Liver (tissue), 9 donors: ENCODE results near the gene KRTDAP. TPM values are rescaled to one million over a fixed set of nuclear protein-coding genes. Genes with fewer than 3 reads are reported as not detected.

Experiments used
- DNase-seq: peaks from one replicate; pipeline ENCODE4 v3.0.0-alpha.2; 2017; ENCODE audit warnings: low spot score
- H3K27ac ChIP-seq, 2 donors: one replicate each; pipeline ENCODE4 v1.7.0; 2013; ENCODE audit warnings: inconsistent platforms in 2 of 2, low read length in 2 of 2, control low read depth in 1 of 2, low read depth in 1 of 2, mild to moderate bottlenecking in 1 of 2
- H3K27me3 ChIP-seq, 4 donors: one replicate each; pipeline versions ENCODE4 v1.6.1 to v1.7.0; 2013; ENCODE audit warnings: low read length in 3 of 4, inconsistent platforms in 1 of 4, mild to moderate bottlenecking in 1 of 4, moderate library complexity in 1 of 4; ENCODE audit not compliant: control insufficient read depth in 4 of 4, insufficient read depth in 4 of 4
- H3K36me3 ChIP-seq, 4 donors: one replicate each; pipeline versions ENCODE4 v1.6.1 to v1.7.0; 2013; ENCODE audit warnings: low read length in 3 of 4, mild to moderate bottlenecking in 3 of 4, low read depth in 1 of 4, moderate library complexity in 1 of 4; ENCODE audit not compliant: control insufficient read depth in 4 of 4, insufficient read depth in 3 of 4
- H3K4me1 ChIP-seq, 4 donors: one replicate each; pipeline versions ENCODE4 v1.6.1 to v1.7.0; 2013; ENCODE audit warnings: low read length in 3 of 4, mild to moderate bottlenecking in 3 of 4, moderate library complexity in 1 of 4; ENCODE audit not compliant: control insufficient read depth in 4 of 4, insufficient read depth in 4 of 4
- H3K4me3 ChIP-seq, 3 donors: one replicate each; pipeline versions ENCODE4 v1.6.1 to v1.7.0; 2013; ENCODE audit warnings: low read length in 3 of 3, control low read depth in 1 of 3, low read depth in 1 of 3, mild to moderate bottlenecking in 1 of 3
- H3K9ac ChIP-seq, 2 donors: one replicate each; pipeline ENCODE4 v1.7.0; 2013; ENCODE audit warnings: low read length in 2 of 2, mild to moderate bottlenecking in 2 of 2, moderate library complexity in 2 of 2, control low read depth in 1 of 2, low read depth in 1 of 2
- H3K9me3 ChIP-seq, 4 donors: one replicate each; pipeline versions ENCODE4 v1.6.1 to v1.7.0; 2013; ENCODE audit warnings: low read length in 3 of 4; ENCODE audit not compliant: control insufficient read depth in 4 of 4
- EGR1 ChIP-seq, 2 donors: IDR thresholded peaks; 2 replicates each; pipeline ENCODE4 v1.6.1; 2016 to 2018; ENCODE audit warnings: antibody characterized with exemption in 2 of 2, low read depth in 2 of 2
- FOXA1 ChIP-seq: IDR thresholded peaks from 2 replicates; pipeline ENCODE4 v1.6.1; 2016; ENCODE audit warnings: antibody characterized with exemption
- FOXA2 ChIP-seq: IDR thresholded peaks from 2 replicates; pipeline ENCODE4 v1.6.1; 2016; ENCODE audit warnings: antibody characterized with exemption
- GABPA ChIP-seq, 2 donors: IDR thresholded peaks in 1 of 2; conservative IDR thresholded peaks in 1 of 2; 2 replicates each; pipeline ENCODE4 v1.6.1; 2016; ENCODE audit warnings: antibody characterized with exemption in 2 of 2, mild to moderate bottlenecking in 1 of 2, moderate library complexity in 1 of 2
- HNF4A ChIP-seq, 2 donors: conservative IDR thresholded peaks; 2 replicates each; pipeline ENCODE4 v1.6.1; 2016; ENCODE audit warnings: antibody characterized with exemption in 2 of 2, mild to moderate bottlenecking in 2 of 2
- HNF4G ChIP-seq: IDR thresholded peaks from 2 replicates; pipeline ENCODE4 v1.6.1; 2016; ENCODE audit warnings: antibody characterized with exemption
- JUND ChIP-seq, 2 donors: IDR thresholded peaks; 2 replicates each; pipeline ENCODE4 v1.6.1; 2016; ENCODE audit warnings: antibody characterized with exemption in 2 of 2
- NR2F2 ChIP-seq: IDR thresholded peaks from 2 replicates; pipeline ENCODE4 v1.6.1; 2016; ENCODE audit warnings: antibody characterized with exemption
- RAD21 ChIP-seq, 2 donors: IDR thresholded peaks; 2 replicates each; pipeline ENCODE4 v1.6.1; 2016; ENCODE audit warnings: antibody characterized with exemption in 2 of 2, mild to moderate bottlenecking in 2 of 2
- RXRA ChIP-seq, 2 donors: IDR thresholded peaks; 2 replicates each; pipeline ENCODE4 v1.6.1; 2017 to 2018; ENCODE audit warnings: antibody characterized with exemption in 2 of 2, mild to moderate bottlenecking in 1 of 2
- SP1 ChIP-seq: IDR thresholded peaks from 2 replicates; pipeline ENCODE4 v1.6.1; 2018; ENCODE audit warnings: antibody characterized with exemption, mild to moderate bottlenecking
- TAF1 ChIP-seq: conservative IDR thresholded peaks from 2 replicates; pipeline ENCODE4 v1.6.1; 2016; ENCODE audit warnings: antibody characterized with exemption, mild to moderate bottlenecking
- YY1 ChIP-seq: IDR thresholded peaks from 2 replicates; pipeline ENCODE4 v1.6.1; 2016; ENCODE audit warnings: antibody characterized with exemption, mild to moderate bottlenecking
- ZBTB33 ChIP-seq: IDR thresholded peaks from 2 replicates; pipeline ENCODE4 v1.6.1; 2016; ENCODE audit warnings: antibody characterized with exemption
- WGBS: extraction: QIAGEN DNeasy Blood & Tissue Kit; methylation state at CpG from one replicate; pipeline ENCODE4 v1.1.7; 2013; 5-methylcytosine and 5-hydroxymethylcytosine counted together
- polyA plus RNA-seq, 2 donors: library from polyadenylated mRNA; stranded (reverse) in 1 of 2; unstranded in 1 of 2; fragments of 200-250 nt in 1 of 2; fragments of >200 nt in 1 of 2; fragmentation: Nextera tagmentation in 1 of 2; extraction: Ambion mirVana in 1 of 2; gene quantifications; one replicate each; pipeline versions ENCODE4 v1.2.1 to v1.2.3, GENCODE V29; 2013 to 2015
- total RNA-seq, 2 donors: library from RNA; depleted of rRNA; stranded (reverse); fragments of >200 nt; gene quantifications; one replicate each; pipeline ENCODE4 v1.2.3, GENCODE V29; 2014
- TF ChIP-seq, protein P1 (sequence below): IDR thresholded peaks from 2 replicates; pipeline ENCODE4 v1.6.1; 2016; ENCODE audit warnings: antibody characterized with exemption
- TF ChIP-seq, protein P2 (sequence below): IDR thresholded peaks from 2 replicates; pipeline ENCODE4 v1.6.1; 2016; ENCODE audit warnings: antibody characterized with exemption
- TF ChIP-seq, protein P3 (sequence below): IDR thresholded peaks from 2 replicates; pipeline ENCODE4 v1.6.1; 2016; ENCODE audit warnings: antibody characterized with exemption, mild to moderate bottlenecking
- TF ChIP-seq, protein P4 (sequence below): fragments of 150-350 bp; IDR thresholded peaks from 2 replicates; pipeline ENCODE4 v1.5.1; 2017; ENCODE audit warnings: improper control_type of control experiment, low read depth, low read length; ENCODE audit not compliant: missing input control
- donor health status: healthy.
- donor health status: healthy.
- donor health status: healthy.
- donor health status: healthy.
- donor health status: healthy.

The KRTDAP gene
- total and polyA plus RNA-seq, 4 donors = not detected

- peaks cover 5 to 37% (median 24%) of the 10 kb centered on the region in 4 donors for H3K4me1 ChIP-seq
- no peak overlapping the region for H3K4me3 ChIP-seq
- TF ChIP-seq HNF4G = no peak
- TF ChIP-seq FOXA2 = peak; percentile 31
- TF ChIP-seq, protein P1, sequence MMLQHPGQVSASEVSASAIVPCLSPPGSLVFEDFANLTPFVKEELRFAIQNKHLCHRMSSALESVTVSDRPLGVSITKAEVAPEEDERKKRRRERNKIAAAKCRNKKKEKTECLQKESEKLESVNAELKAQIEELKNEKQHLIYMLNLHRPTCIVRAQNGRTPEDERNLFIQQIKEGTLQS = no peak
- TF ChIP-seq JUND (IDR thresholded peaks at IDR 0.05) = no peak
- TF ChIP-seq TAF1 = no peak
- TF ChIP-seq GABPA (IDR thresholded peaks at IDR 0.05 in 1 of 2, conservative IDR thresholded peaks at IDR 0.05 in 1 of 2) = no peak
- TF ChIP-seq ZBTB33 = no peak
- no peak for TF ChIP-seq NR2F2
- TF ChIP-seq, protein P2, sequence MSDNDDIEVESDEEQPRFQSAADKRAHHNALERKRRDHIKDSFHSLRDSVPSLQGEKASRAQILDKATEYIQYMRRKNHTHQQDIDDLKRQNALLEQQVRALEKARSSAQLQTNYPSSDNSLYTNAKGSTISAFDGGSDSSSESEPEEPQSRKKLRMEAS = no peak
- TF ChIP-seq SP1 = peak; percentile 16
- TF ChIP-seq, protein P3, sequence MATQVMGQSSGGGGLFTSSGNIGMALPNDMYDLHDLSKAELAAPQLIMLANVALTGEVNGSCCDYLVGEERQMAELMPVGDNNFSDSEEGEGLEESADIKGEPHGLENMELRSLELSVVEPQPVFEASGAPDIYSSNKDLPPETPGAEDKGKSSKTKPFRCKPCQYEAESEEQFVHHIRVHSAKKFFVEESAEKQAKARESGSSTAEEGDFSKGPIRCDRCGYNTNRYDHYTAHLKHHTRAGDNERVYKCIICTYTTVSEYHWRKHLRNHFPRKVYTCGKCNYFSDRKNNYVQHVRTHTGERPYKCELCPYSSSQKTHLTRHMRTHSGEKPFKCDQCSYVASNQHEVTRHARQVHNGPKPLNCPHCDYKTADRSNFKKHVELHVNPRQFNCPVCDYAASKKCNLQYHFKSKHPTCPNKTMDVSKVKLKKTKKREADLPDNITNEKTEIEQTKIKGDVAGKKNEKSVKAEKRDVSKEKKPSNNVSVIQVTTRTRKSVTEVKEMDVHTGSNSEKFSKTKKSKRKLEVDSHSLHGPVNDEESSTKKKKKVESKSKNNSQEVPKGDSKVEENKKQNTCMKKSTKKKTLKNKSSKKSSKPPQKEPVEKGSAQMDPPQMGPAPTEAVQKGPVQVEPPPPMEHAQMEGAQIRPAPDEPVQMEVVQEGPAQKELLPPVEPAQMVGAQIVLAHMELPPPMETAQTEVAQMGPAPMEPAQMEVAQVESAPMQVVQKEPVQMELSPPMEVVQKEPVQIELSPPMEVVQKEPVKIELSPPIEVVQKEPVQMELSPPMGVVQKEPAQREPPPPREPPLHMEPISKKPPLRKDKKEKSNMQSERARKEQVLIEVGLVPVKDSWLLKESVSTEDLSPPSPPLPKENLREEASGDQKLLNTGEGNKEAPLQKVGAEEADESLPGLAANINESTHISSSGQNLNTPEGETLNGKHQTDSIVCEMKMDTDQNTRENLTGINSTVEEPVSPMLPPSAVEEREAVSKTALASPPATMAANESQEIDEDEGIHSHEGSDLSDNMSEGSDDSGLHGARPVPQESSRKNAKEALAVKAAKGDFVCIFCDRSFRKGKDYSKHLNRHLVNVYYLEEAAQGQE = no peak
- TF ChIP-seq RXRA (IDR thresholded peaks at IDR 0.05) = peak in 1 of 2 donors; percentile 67
- peak; percentile 42 to 57 for TF ChIP-seq HNF4A (conservative IDR thresholded peaks at IDR 0.05)
- TF ChIP-seq, protein P4, sequence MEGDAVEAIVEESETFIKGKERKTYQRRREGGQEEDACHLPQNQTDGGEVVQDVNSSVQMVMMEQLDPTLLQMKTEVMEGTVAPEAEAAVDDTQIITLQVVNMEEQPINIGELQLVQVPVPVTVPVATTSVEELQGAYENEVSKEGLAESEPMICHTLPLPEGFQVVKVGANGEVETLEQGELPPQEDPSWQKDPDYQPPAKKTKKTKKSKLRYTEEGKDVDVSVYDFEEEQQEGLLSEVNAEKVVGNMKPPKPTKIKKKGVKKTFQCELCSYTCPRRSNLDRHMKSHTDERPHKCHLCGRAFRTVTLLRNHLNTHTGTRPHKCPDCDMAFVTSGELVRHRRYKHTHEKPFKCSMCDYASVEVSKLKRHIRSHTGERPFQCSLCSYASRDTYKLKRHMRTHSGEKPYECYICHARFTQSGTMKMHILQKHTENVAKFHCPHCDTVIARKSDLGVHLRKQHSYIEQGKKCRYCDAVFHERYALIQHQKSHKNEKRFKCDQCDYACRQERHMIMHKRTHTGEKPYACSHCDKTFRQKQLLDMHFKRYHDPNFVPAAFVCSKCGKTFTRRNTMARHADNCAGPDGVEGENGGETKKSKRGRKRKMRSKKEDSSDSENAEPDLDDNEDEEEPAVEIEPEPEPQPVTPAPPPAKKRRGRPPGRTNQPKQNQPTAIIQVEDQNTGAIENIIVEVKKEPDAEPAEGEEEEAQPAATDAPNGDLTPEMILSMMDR = no peak
- peak; percentile 21 for TF ChIP-seq YY1
- TF ChIP-seq EGR1 (IDR thresholded peaks at IDR 0.05; ENCODE audit: low read depth in 2 of 2) = no peak
- TF ChIP-seq RAD21 (IDR thresholded peaks at IDR 0.05) = no peak
- TF ChIP-seq FOXA1 = no peak
- no peaks in the 10 kb centered on the region for H3K9me3 ChIP-seq
- H3K27ac ChIP-seq = no peak overlapping the region
- no peaks in the 10 kb centered on the region for H3K27me3 ChIP-seq
- no peak overlapping the region for H3K9ac ChIP-seq
- no peaks in the 10 kb centered on the region for H3K36me3 ChIP-seq
- no peak for DNase-seq
- WGBS = 61% methylated on average over 2 of the region's 2 CpGs
Observed at GRCh38 chr19:35454663-35455062, 35.6 kb downstream of the KRTDAP start.
